ENCODE measurements around the gene AP2A2. TPM values are rescaled to one million over a fixed set of nuclear protein-coding genes. Genes with fewer than 3 reads are reported as not detected.
"Not testable (repeated sequence)": the region's sequence is repeated elsewhere in the genome, so short reads cannot be mapped to it uniquely, and the experiment has no call there.

The AP2A2 gene
- total RNA-seq, 1 donor from 2014 or later = 97.3 TPM

DNA sequence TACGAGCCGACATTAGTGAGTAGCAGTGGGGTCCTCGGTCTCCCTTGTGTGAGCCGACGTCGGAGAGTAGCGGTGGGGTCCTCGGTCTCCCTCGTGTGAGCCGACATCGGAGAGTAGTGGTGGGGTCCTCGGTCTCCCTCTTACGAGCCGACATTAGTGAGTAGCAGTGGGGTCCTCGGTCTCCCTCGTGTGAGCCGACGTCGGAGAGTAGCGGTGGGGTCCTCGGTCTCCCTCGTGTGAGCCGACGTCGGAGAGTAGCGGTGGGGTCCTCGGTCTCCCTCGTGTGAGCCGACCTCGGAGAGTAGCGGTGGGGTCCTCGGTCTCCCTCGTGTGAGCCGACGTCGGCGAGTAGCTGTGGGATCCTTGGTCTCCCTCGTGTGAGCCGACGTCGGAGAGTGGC, 49.7 kb downstream of the AP2A2 start:
- not testable (repeated sequence) for DNase-seq (ENCODE audit: low read depth)

DNA sequence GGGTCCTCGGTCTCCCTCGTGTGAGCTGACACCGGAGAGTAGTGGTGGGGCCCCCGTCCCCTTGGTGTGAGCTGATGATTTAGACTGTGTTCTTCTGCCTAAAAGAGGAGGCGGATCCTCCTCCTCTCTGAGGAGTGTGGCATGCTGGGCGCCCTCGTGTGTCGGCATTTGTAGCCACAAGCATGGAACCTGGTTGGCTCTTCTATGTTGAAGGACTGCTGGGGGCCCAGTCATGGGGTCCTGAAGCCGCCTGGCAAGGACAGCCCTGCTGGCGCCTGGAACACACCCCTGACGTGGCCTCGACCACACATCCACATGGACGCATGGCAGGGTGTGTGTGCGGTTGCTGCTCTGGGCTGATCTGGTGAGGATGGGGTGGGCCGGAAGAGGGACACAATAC, 50.2 kb downstream of the AP2A2 start:
- DNase-seq (ENCODE audit: low read depth) = peak; percentile 21

DNA sequence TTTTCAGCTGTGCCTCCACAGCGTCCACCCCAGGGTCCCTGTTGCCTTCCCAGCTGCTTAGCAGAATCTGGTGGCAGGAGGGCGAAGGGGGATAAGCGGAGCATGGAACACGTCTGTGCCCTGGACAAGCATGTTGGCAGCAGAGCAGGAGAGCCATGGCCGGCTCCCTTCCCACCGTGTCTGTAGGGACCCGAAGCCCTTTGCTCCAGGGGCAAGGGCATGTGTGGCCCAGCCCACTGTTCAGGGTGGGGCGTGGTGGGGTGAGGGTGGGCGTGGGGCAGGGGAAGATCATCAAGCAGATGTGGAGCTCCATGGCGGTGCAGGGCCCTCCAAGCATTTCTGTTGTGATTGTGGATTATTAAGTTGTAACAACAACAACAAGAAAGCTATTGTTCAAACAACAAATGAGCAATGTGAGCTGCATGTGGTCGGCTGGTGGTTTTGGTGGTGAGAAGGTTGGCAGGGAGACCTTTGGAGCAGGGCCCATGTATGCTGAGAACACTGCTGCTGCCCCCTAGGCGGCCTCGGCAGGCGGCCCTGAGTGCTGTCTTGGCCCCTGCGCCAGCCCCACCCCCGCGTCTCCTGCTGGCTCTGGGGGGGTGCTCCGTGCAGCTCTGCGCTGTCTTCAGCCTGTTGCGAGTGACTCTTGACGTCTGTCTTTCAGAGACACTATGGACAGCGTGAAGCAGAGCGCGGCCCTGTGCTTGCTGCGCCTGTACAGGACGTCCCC, 50.9 kb downstream of the AP2A2 start:
- DNase-seq (ENCODE audit: low read depth) = peak; percentile 50

DNA sequence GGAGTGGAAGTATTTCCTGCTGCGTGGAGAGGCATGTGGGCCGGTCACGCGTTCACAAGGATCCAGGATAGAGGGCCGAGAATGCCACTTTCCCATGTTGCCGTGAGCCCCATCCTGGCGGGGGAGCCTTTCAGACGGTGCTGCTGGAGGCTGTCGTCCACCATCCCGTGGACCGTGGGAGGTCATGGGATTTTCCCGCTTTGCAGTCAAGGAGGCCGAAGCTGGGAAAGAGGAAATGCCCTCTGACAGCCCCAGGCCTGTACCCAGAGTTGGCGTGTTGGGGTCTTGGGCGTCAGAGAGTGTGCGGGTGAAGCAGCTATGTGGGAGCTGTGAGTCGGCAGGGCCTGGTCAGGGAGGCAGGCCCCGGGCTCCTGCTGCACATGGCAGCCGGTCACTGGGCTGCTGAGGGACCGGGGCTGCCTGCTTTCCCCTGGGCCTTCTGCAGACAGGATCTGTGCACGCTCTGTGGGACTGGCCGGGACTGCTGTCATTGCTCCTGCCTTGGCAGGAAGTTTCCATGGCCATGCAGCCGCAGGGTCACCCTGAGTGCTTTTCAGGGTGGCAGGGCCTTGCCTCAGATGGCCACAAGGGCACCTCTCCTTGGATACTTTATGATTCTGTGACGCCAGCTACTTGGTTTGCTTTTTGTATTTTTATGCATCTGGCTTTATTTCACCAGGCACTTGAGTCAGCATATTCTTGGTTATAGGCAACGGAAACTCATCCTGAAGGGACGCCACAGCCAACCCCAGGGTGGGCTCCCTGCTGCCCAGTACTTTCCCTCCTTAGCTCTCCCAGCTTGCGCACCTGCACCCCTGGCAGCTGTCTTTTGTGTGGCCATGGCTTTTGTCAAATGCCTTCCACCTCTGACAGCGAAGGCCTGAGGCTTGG, 52.4 kb downstream of the AP2A2 start:
- DNase-seq (ENCODE audit: low read depth) = no peak

DNA sequence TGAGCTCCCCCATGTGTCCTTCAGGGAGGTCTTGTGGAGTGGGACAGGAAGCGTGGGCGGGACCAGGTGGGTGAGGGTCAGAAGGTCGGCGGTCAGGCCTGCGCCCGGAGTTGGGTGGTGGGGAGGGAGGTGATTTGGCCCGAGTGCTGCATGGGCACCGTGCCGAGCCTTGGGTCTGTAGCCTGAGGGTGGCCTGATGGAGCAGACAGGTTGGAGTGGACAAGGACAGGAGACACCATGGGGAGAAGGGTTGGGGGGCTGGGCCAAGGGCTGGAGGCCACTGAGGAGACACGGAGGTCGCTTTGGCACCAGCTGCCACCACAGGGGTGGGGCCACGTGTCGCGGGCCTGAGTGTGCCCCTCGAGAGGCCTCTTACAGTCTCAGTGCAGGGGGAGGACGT, 53.1 kb downstream of the AP2A2 start:
- DNase-seq (ENCODE audit: low read depth) = no peak

DNA sequence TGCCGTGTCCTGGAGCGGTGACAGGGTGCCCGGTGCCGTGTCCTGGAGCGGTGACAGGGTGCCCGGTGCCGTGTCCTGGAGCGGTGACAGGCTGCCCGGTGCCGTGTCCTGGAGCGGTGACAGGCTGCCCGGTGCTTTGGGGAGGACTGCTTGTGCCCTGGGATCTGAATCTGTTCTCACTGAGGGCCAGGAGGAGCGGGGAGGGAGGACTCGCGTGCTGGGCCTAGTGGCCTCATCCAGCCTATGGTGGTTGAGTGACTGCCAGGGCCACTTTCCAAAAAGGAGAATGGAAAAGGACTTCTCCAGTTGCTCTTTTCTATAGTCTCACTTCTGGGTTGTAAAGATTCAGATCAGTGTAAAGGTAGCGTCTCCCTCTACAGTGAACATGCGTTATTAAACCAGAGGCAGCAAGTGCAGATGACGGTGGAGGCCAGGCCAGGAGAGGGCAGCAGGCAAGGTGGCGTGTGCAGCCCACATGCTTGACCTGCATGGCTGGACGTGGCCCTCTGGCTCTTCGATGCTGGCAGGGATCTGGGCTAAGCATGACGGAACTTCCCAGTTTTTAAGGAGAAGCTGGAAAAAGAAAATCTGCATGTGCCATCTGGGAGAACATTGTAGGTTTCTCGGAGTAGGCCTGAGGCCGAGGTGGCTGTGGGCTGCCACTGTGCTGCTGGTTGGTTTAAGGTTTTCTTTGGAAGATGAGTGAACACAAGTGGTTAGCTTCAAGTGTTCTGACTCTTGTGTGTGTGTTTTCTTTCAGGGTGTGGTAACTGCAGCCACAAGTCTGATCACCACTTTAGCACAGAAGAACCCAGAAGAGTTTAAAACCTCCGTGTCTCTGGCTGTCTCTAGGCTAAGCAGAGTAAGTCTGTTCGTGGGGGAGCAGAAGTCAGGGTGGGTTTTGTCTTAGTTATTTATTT, 55.0 kb downstream of the AP2A2 start:
- no peak for DNase-seq (ENCODE audit: low read depth)

DNA sequence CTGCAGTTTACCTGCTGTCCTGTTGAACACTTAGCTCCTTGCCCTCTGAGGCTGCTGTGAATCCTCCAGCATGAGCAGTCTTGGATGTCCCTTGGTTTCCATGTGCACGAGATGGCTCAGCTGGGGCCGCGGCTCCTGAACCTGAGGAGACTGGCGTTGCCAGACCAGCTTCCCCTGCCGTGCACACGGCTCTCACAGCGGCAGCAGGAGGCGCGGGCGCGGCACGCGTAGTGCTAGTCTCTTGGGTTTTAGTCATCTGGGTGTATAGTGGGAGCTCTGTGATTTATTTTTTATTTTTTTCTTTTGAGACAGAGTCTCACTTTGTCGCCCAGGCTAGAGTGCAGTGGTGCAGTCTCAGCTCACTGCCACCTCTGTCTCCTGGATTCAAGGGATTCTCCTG, 56.1 kb downstream of the AP2A2 start:
- DNase-seq (ENCODE audit: low read depth) = no peak

DNA sequence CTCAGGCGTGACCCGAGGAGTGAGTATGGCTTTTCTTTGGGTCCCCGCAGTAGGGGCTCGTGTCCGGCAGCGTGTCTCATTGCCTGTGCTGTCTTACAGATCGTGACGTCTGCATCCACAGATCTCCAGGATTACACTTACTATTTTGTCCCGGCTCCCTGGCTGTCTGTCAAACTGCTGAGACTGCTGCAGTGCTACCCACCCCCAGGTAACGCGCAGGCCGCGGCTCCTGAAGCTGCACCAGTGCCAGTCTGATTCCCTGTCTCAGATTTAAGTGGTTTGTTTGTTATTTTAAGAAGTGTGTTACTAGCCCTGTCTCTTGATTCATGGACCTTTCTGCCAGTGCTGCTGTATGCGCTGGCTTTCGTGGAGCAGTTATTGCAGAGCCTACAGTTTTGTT, 58.9 kb downstream of the AP2A2 start:
- DNase-seq (ENCODE audit: low read depth) = no peak

DNA sequence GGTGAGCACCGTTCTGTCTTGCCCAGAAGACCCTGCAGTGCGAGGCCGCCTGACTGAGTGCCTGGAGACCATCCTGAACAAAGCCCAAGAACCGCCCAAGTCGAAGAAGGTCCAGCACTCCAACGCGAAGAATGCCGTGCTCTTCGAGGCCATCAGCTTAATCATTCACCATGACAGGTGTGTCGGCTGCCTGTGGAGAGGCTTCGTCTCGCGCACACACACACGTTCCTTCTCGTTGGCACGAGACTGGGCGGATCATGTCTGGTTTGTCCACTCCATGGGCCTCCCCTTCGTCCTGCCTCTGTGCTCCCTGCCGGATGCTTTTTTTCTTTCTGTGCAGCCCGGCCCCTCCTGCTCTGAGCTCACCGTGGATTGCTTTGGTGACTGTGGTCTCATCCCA, 59.7 kb downstream of the AP2A2 start:
- no peak for DNase-seq (ENCODE audit: low read depth)

DNA sequence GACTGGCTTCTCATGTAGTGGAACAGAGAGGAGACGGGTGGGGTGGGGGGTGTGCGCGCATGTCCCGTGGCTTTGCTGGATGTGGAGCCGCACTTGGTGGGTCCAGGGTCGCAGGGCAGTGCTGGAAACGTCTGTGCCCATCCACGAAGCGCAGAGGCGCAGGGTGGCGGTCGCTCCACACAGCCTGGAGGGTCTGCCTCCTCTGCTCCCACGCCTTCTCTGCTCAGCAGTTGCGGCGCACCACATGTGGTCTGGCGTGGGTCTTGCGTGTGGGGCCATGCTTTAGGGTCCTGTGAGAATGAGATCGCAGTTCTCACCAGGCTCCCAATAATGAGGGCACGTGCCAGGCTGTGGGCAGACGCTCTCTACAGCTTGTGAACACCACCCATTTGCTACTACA, 60.2 kb downstream of the AP2A2 start:
- no peak for DNase-seq (ENCODE audit: low read depth)

DNA sequence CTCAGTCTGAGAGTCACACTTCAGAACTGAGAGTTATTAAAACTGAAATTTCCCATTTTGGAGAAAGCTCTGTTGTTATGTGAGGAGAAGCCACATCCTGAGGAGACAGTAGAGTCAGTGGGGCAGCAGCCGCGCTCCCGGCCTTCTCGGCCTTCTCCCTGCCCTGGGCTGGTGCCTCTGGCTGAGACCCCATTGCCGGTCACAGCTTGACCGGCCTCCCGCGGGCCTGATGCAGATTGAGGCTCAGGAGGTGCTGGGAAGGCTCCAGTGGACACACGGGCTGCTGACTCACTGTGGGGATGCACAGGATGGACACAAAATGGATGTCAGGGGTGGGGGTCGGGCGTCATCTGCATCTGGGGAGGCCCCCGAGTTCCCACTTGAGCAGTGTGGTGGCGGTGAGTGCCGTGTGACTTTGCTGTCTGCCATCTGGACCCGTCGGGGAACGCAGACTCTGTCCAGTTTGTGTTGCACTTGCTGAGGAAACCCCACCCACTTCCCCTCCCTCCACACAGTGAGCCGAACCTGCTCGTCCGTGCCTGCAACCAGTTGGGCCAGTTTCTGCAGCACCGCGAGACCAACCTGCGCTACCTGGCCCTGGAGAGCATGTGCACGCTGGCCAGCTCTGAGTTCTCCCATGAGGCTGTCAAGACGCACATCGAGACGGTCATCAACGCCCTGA, 60.7 kb downstream of the AP2A2 start:
- no peak for DNase-seq (ENCODE audit: low read depth)

DNA sequence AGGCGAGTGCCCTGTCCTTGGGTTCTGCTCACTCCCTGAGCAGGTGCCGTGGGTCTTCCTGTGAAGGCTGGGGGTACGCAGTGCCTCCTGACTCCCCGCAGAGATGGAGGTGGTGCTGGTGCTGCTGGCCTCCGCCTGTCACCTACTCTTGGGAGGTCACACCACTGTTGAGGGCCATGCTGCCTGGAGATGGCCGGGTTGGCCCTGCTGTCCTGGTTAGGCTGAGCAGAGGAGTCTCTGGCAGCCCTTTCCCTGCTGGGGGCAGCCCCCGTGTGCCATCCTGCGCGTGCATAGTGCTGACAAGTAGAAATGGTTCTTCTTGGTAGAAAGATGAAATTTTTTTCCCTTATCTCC, 61.3 kb downstream of the AP2A2 start:
- DNase-seq (ENCODE audit: low read depth) = no peak

DNA sequence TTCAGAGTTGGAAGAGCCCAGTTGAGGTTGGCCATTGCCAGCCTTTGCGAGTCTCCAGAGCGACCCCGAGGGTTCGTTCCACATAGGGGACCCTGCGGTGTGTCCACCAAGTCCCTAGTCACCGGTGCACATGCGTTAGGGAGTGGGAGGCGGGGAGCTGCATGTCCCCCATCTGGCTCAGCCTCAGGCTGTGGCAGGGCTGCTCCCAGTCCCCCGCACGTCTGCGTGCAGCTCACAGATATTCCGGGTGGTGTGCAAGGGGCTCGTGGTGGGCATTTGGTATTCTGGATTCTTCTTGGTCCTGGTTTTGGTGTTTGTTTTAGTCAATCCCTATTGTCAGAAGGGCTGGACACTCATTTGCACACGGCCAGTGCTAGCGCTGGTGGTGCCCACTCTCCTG, 62.0 kb downstream of the AP2A2 start:
- no peak for DNase-seq (ENCODE audit: low read depth)

DNA sequence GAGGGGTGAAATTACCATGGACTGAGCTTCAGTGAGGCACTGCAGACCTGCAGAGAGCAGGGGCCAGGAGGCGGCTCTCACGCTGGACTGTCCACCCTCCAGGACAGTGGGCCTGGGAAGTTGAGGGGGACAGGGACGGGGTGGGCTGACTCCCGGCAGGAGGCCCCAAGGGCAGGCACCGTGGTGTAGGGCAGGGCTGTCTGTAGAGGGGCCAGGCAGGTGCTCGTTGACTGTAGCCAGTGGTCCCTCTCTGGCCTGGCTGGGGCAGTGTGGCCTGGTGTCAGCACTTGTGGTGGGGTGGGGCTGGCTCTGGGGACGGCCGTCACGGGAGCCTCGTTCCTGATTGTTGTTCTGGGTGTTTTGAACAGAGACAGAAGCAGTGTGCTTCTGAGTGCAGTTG, 64.4 kb downstream of the AP2A2 start:
- DNase-seq (ENCODE audit: low read depth) = no peak

DNA sequence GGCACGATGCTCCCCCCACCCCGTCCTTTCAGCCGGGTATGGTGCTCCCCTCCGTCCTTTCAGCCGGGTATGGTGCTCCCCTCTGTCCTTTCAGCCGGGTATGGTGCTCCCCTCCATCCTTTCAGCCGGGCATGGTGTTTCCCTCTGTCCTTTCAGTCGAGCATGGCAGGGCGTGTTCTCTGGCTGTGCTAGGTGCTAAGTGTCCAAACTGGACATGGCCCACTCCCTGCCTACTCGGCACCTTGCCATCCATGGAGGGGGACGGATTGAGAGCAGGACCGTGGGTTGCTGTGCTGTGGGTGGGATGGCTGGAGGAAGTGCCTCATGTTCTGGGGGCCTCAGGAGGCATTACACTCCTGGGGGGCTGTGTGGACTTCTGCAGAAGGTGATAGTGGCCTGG, 65.4 kb downstream of the AP2A2 start:
- no peak for DNase-seq (ENCODE audit: low read depth)

DNA sequence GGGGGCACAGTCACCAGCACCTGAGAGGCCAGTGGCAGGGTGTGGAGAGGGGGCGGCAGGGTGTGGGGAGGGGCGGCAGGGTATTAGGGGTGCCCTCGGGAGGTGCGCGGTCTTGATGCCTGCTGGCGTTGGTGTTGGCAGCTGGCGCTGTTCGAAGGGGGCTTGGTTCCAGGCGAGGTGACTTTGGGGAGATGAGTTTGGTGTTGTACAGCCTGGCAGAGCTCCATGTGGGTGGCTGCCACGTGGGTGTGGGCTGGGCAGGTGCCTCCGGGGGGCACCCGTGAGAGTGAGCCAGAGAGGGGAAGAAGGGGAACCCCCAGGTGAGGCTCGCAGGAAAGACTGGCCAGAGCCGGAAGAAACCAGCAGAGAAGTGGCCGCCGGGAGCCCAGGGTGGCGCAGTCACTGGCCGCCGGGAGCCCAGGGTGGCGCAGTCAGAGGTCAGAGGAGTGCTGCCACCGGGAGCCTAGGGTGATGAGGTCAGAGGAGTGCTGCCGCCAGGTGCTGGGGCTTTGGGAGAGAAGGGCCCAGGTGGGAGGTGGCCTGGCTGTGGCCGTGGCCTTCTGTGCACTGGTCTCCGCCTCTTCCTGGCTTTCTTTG, 66.1 kb downstream of the AP2A2 start:
- DNase-seq (ENCODE audit: low read depth) = no peak

DNA sequence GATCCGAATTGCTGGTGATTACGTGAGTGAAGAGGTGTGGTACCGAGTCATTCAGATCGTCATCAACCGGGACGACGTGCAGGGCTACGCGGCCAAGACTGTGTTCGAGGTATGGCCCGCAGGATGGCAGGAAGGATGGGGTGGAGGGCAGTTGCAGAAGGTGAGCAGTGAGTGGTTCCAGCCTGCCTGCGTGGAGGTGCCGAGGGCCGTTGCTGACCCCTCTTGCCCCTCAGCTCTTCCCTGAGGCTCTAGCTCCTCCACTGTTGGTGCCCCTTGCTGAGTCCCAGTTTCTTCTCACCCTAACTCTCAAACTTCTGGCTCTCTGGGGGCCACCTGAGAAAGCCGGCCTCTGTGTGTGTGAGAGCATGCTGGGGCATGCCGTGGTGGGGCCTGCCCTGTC, 66.9 kb downstream of the AP2A2 start:
- DNase-seq (ENCODE audit: low read depth) = no peak

DNA sequence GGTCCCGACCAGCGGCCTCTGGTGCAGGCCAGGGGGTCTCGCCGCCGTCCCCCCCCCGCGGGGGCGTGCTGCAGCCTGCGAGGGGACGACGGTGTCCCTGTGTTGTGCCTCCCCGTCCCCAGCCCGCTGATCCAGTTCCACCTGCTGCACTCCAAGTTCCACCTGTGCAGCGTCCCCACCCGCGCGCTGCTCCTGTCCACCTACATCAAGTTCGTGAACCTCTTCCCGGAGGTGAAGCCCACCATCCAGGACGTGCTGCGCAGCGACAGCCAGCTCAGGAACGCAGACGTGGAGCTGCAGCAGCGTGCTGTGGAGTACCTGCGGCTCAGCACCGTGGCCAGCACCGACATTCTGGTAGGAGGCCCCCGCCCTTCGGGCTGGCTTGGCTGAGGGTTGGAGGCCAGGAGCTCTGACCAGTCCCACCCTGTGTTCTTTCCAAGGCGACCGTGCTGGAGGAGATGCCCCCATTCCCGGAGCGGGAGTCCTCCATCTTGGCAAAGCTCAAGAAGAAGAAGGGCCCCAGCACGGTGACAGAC, 68.0 kb downstream of the AP2A2 start:
- DNase-seq (ENCODE audit: low read depth) = no peak

DNA sequence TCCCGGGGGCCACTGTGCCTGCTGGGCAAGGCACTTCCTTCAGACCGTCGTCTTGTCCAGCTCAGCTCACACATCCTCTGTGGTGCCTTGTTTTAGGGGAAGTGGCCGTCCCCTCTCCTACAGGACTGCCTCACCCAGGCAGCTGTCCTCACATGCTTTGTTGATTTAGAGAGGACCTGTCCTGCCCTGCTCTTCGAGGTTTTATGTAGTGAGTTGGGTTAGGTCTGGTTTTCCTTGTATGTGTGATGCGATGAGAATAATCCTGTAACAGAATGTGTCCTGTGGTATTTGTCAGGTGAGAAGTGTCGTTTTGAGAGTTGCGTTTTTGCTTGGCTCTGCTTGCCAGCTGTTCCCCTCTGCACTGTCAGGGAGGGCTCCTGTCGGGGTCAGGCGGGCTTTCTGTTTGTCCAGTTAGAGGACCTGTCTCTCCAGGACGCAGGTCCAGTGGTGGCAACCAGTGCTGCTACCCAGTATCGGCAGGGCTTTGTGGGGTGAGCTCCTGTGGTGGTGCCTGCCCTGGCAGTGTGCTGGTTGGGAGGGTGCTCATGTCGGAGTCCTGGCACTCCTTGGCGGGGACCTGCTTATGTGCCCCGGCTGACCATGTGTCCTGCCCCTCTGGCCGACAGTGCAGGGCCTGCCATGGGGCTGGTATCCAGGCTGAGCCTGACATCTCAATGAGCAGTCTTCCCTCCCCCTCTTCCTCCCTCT, 69.5 kb downstream of the AP2A2 start:
- DNase-seq (ENCODE audit: low read depth) = no peak

DNA sequence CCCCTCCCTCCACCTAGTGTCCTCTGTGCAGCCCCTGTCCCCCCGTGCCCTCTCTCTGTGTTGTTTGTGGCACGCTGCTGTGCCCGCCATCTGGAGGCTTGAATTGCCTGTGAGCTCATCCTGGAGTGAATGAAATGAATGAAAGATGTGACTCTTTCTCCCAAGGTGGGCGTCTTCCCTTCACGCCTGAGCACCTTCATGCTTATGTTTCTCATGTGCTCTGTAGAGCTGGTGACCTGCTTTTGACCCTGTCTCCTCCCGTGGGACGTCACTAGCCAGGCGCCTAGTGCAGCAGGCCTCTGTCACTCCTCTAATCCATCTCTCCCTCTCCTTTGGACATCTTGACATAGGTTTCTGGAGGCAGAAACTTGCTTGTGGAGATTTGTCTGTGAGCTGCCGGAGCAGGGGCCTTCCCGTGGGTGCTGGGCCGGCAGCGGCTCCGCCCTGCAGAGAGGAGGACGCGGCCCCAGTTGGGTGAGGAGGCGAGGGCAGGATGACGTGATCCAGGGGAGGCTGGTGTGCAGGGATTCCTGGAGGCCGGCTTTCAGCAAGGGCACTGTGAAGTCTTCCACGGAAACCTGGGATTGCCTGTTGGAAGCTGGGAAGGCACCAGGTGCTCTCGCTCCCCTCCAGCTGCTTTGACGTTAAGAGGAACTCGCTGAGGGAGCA, 70.2 kb downstream of the AP2A2 start:
- DNase-seq (ENCODE audit: low read depth) = peak; percentile 81
